ENCODE measurements around the gene ADAMTS18.

DNA sequence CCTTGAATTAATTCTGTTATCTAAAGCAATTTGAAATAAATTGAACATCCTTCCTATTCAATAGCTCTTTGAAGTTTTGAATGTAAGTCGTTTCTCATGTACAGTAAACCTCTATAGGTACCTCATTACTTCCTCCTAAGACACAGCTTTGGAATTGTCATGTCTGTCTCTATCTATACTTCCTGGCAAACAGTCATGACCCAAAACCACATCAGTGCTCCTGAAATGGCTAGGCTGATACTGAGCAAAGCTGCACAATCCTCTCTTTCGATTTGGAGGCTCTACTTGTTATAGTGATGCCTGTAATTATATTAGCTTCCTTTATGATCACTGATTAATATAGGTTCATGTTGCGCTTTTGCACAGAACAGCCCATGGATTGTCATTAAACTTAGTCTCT is 110.1 kb downstream of the ADAMTS18 start:
- TF ChIP-seq CTCF (IDR thresholded peaks at IDR 0.05; ENCODE audit: low read depth, low read length) (no peak), EZH2phosphoT487 (IDR thresholded peaks at IDR 0.05; ENCODE audit: low read depth) (no peak)
